Gastrocnemius medialis (tissue), 4 donors: ENCODE measurements around the gene ITCH.
"Not testable (repeated sequence)": the region's sequence is repeated elsewhere in the genome, so short reads cannot be mapped to it uniquely, and the experiment has no call there.

ENCODE experiments used
- CTCF ChIP-seq, 5 experiments: fragments of 450-650 bp in 3 of 5; fragments of 200-600 bp in 2 of 5; sonication (generic) in 2 of 5; IDR thresholded peaks in 4 of 5; conservative IDR thresholded peaks in 1 of 5; 1 replicate in 4 of 5; 2 replicates in 1 of 5; pipeline ENCODE4 v1.5.1; 2016 to 2019; ENCODE audit warnings: antibody characterized with exemption in 5 of 5, mild to moderate bottlenecking in 3 of 5, moderate library complexity in 3 of 5
- POLR2A ChIP-seq, 2 donors: fragments of 450-650 bp; IDR thresholded peaks; one replicate each; pipeline ENCODE4 v1.6.1; 2017; ENCODE audit warnings: antibody characterized with exemption in 2 of 2, mild to moderate bottlenecking in 2 of 2, moderate library complexity in 2 of 2

GRCh38 chr20:34400776-34401175 is 37.7 kb downstream of the ITCH start:
- TF ChIP-seq CTCF (IDR thresholded peaks at IDR 0.05 in 4 of 5, conservative IDR thresholded peaks at IDR 0.05 in 1 of 5); POLR2A (IDR thresholded peaks at IDR 0.05): not testable (repeated sequence)
